ENCODE results near the gene DNAAF1.

DNAAF1 gene

GRCh38 chr16:84169765-84170310 is 24.7 kb downstream of the DNAAF1 start:
- no peak overlapping the region for H2BK12ac ChIP-seq (ENCODE audit: low read length in 2 of 2)
- no peak overlapping the region for H2BK120ac ChIP-seq (ENCODE audit: low read depth, low read length)
- no peak overlapping the region for H3K14ac ChIP-seq (ENCODE audit: low read length in 2 of 2)
- H3K23ac ChIP-seq (ENCODE audit: low read length in 2 of 2) = no peak overlapping the region
- H2BK15ac ChIP-seq (ENCODE audit: low read depth, poor library complexity, severe bottlenecking) = no peak overlapping the region
- no peaks in the 10 kb centered on the region for H3K36me3 ChIP-seq (ENCODE audit: control insufficient read depth in 1 of 2, insufficient read depth in 2 of 2, low read depth in 1 of 2, low read length in 2 of 2)
- H3K4me3 ChIP-seq (ENCODE audit: insufficient read depth in 1 of 2, low read depth in 1 of 2, low read length in 2 of 2) = no peak overlapping the region
- DNase-seq = no peak
- no peak overlapping the region for H3K9ac ChIP-seq (ENCODE audit: low read length)
- no peak overlapping the region for H3K4ac ChIP-seq (ENCODE audit: low read depth in 1 of 2, low read length in 2 of 2)
- WGBS = 72% methylated on average over 10 of the region's 11 CpGs
- no peaks in the 10 kb centered on the region for H3K9me3 ChIP-seq (ENCODE audit: control insufficient read depth, low read length)
- H3K18ac ChIP-seq (ENCODE audit: low read depth in 1 of 2, low read length in 2 of 2) = no peak overlapping the region
- no peak overlapping the region for H4K91ac ChIP-seq (ENCODE audit: low read length)
- no peak overlapping the region for H2BK5ac ChIP-seq (ENCODE audit: low read depth, low read length, poor library complexity, severe bottlenecking)
- no peak overlapping the region for H3K27ac ChIP-seq (ENCODE audit: low read length, poor library complexity, severe bottlenecking)
- H2AFZ ChIP-seq (ENCODE audit: low read depth, low read length) = no peak overlapping the region
- H4K8ac ChIP-seq (ENCODE audit: low read length) = no peak overlapping the region
- peaks cover 30 to 64% of the 10 kb centered on the region in 2 experiments for H3K27me3 ChIP-seq (ENCODE audit: control insufficient read depth in 1 of 2, insufficient read depth in 1 of 2, low read length in 2 of 2)
- H2AK5ac ChIP-seq (ENCODE audit: low read length, severe bottlenecking) = no peak overlapping the region
- H3K79me1 ChIP-seq (replicated peaks; ENCODE audit: low read length, poor library complexity, severe bottlenecking) = no peaks in the 10 kb centered on the region
- H3K4me1 ChIP-seq (ENCODE audit: control insufficient read depth, insufficient read depth, low read depth, low read length) = no peaks in the 10 kb centered on the region
- H3K4me2 ChIP-seq (ENCODE audit: low read length, poor library complexity, severe bottlenecking) = no peak overlapping the region

DNA sequence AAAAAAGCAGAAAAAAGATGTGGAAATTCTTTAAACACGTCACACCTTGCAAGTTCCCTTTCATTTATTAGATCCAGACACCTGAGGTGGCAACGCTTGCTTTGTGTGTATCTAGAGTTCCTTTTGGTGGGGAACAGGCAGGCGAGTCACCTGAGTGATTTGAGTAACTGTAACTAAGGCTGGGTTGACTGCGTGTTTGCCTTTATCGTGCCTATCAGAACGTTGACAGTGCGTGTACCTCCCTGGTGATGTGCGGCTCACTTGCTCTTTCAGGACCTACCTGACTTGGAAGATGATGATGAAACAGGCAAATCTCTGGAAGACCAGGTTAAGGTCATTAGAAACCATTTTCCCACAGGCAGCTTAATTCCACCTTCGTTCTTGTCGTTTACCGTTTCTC is 29.3 kb downstream of the DNAAF1 start:
- no peak overlapping the region for H3K4me3 ChIP-seq (ENCODE audit: insufficient read depth in 1 of 2, low read depth in 1 of 2, low read length in 2 of 2)
- H2BK5ac ChIP-seq (ENCODE audit: low read depth, low read length, poor library complexity, severe bottlenecking) = no peak overlapping the region
- H3K9me3 ChIP-seq (ENCODE audit: control insufficient read depth, low read length) = no peaks in the 10 kb centered on the region
- H2BK12ac ChIP-seq (ENCODE audit: low read length in 2 of 2) = peak overlapping the region in 1 of 2 experiments; percentile 60
- no peak overlapping the region for H3K27ac ChIP-seq (ENCODE audit: low read length, poor library complexity, severe bottlenecking)
- no peak overlapping the region for H2AK5ac ChIP-seq (ENCODE audit: low read length, severe bottlenecking)
- H3K36me3 ChIP-seq (ENCODE audit: control insufficient read depth in 1 of 2, insufficient read depth in 2 of 2, low read depth in 1 of 2, low read length in 2 of 2) = peaks cover 15% of the 10 kb centered on the region in 2 experiments
- H4K91ac ChIP-seq (ENCODE audit: low read length) = no peak overlapping the region
- no peak overlapping the region for H3K23ac ChIP-seq (ENCODE audit: low read length in 2 of 2)
- H3K27me3 ChIP-seq (ENCODE audit: control insufficient read depth in 1 of 2, insufficient read depth in 1 of 2, low read length in 2 of 2) = peaks cover 6 to 32% of the 10 kb centered on the region in 2 experiments
- no peak overlapping the region for H2AFZ ChIP-seq (ENCODE audit: low read depth, low read length)
- DNase-seq = no peak
- H3K4me2 ChIP-seq (ENCODE audit: low read length, poor library complexity, severe bottlenecking) = no peak overlapping the region
- no peaks in the 10 kb centered on the region for H3K79me1 ChIP-seq (replicated peaks; ENCODE audit: low read length, poor library complexity, severe bottlenecking)
- no peak overlapping the region for H3K4ac ChIP-seq (ENCODE audit: low read depth in 1 of 2, low read length in 2 of 2)
- H3K9ac ChIP-seq (ENCODE audit: low read length) = no peak overlapping the region
- H3K4me1 ChIP-seq (ENCODE audit: control insufficient read depth, insufficient read depth, low read depth, low read length) = peaks cover 21% of the 10 kb centered on the region
- H3K14ac ChIP-seq (ENCODE audit: low read length in 2 of 2) = no peak overlapping the region
- 92% methylated on average over 11 of the region's 11 CpGs for WGBS
- H4K8ac ChIP-seq (ENCODE audit: low read length) = no peak overlapping the region
- no peak overlapping the region for H2BK15ac ChIP-seq (ENCODE audit: low read depth, poor library complexity, severe bottlenecking)
- no peak overlapping the region for H2BK120ac ChIP-seq (ENCODE audit: low read depth, low read length)
- no peak overlapping the region for H3K18ac ChIP-seq (ENCODE audit: low read depth in 1 of 2, low read length in 2 of 2)

GRCh38 chr16:84175350-84176081 is 30.4 kb downstream of the DNAAF1 start:
- peak overlapping the region; percentile 54 to 67 for H3K18ac ChIP-seq (ENCODE audit: low read depth in 1 of 2, low read length in 2 of 2)
- H3K4me2 ChIP-seq (ENCODE audit: low read length, poor library complexity, severe bottlenecking) = no peak overlapping the region
- H2BK15ac ChIP-seq (ENCODE audit: low read depth, poor library complexity, severe bottlenecking) = peak overlapping the region; percentile 65
- no peak overlapping the region for H2BK5ac ChIP-seq (ENCODE audit: low read depth, low read length, poor library complexity, severe bottlenecking)
- H2BK120ac ChIP-seq (ENCODE audit: low read depth, low read length) = peak overlapping the region; percentile 35
- H3K14ac ChIP-seq (ENCODE audit: low read length in 2 of 2) = peak overlapping the region in 1 of 2 experiments; percentile 83
- no peak overlapping the region for H3K9ac ChIP-seq (ENCODE audit: low read length)
- peak; percentile 72 for DNase-seq
- H3K9me3 ChIP-seq (ENCODE audit: control insufficient read depth, low read length) = no peaks in the 10 kb centered on the region
- peak overlapping the region in 1 of 2 experiments; percentile 80 for H3K4ac ChIP-seq (ENCODE audit: low read depth in 1 of 2, low read length in 2 of 2)
- peak overlapping the region; percentile 91 for H4K8ac ChIP-seq (ENCODE audit: low read length)
- H2AK5ac ChIP-seq (ENCODE audit: low read length, severe bottlenecking) = no peak overlapping the region
- peak overlapping the region in 1 of 2 experiments; percentile 75 for H2BK12ac ChIP-seq (ENCODE audit: low read length in 2 of 2)
- H2AFZ ChIP-seq (ENCODE audit: low read depth, low read length) = peak overlapping the region; percentile 42
- WGBS = 47% methylated on average over 10 of the region's 10 CpGs
- H3K4me3 ChIP-seq (ENCODE audit: insufficient read depth in 1 of 2, low read depth in 1 of 2, low read length in 2 of 2) = no peak overlapping the region
- H3K36me3 ChIP-seq (ENCODE audit: control insufficient read depth in 1 of 2, insufficient read depth in 2 of 2, low read depth in 1 of 2, low read length in 2 of 2) = peaks cover 23 to 26% of the 10 kb centered on the region in 2 experiments
- peaks cover 3% of the 10 kb centered on the region for H3K79me1 ChIP-seq (replicated peaks; ENCODE audit: low read length, poor library complexity, severe bottlenecking)
- peaks cover 0 to 22% of the 10 kb centered on the region in 2 experiments for H3K27me3 ChIP-seq (ENCODE audit: control insufficient read depth in 1 of 2, insufficient read depth in 1 of 2, low read length in 2 of 2)
- H3K4me1 ChIP-seq (ENCODE audit: control insufficient read depth, insufficient read depth, low read depth, low read length) = peaks cover 21% of the 10 kb centered on the region
- H3K27ac ChIP-seq (ENCODE audit: low read length, poor library complexity, severe bottlenecking) = no peak overlapping the region
- H4K91ac ChIP-seq (ENCODE audit: low read length) = peak overlapping the region; percentile 52
- H3K23ac ChIP-seq (ENCODE audit: low read length in 2 of 2) = no peak overlapping the region

Measured in mesenchymal stem cell (in vitro differentiated cells and primary cell).